ENCODE measurements around the gene MDFIC. TPM values are rescaled to one million over a fixed set of nuclear protein-coding genes. Genes with fewer than 3 reads are reported as not detected.
A peak's percentile ranks its signal among the peaks of the same experiment; 100 is the strongest.

The MDFIC gene
- total RNA-seq, 1 donor from 2014 or later = 24.8 TPM

DNA sequence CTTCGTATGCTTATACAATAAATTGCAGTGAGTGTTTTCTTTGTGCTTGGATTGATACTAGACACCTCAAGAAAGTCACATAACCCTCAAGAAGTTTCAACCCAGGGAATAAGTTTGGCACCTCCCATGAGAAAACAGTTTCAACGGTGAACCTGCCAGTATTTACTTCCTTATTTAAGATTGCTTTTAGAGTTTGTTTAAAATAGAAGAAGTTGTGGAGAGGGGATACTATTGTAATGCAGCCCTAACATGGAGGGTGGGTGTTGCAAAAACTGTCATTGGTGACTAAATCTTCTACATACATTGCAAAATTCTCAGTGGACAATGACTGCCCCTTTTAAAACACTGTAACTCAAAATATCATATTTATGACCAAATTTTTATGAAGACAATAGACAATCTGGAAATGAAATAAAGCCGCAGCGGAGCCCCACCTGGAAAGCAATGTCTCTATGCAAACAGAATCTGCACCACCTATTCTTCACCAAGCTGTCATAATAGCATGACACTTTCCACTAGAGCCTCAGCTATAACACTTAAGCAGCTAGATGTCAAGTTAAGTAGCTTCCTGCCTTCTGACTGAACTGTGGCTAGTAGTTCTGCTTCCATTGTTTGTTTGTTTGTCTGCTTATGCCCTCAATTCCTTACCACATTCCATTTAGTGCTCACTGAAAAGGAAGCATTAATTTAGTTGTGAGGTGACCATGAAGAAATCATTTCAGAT, 98.2 kb downstream of the MDFIC start:
- H3K4me3 ChIP-seq (ENCODE audit: low read depth, low read length) = no peak overlapping the region
- no peak for DNase-seq (ENCODE audit: low read depth)
- TF ChIP-seq, protein P1, sequence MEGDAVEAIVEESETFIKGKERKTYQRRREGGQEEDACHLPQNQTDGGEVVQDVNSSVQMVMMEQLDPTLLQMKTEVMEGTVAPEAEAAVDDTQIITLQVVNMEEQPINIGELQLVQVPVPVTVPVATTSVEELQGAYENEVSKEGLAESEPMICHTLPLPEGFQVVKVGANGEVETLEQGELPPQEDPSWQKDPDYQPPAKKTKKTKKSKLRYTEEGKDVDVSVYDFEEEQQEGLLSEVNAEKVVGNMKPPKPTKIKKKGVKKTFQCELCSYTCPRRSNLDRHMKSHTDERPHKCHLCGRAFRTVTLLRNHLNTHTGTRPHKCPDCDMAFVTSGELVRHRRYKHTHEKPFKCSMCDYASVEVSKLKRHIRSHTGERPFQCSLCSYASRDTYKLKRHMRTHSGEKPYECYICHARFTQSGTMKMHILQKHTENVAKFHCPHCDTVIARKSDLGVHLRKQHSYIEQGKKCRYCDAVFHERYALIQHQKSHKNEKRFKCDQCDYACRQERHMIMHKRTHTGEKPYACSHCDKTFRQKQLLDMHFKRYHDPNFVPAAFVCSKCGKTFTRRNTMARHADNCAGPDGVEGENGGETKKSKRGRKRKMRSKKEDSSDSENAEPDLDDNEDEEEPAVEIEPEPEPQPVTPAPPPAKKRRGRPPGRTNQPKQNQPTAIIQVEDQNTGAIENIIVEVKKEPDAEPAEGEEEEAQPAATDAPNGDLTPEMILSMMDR (conservative IDR thresholded peaks at IDR 0.05; ENCODE audit: low read depth, low read length) = no peak

DNA sequence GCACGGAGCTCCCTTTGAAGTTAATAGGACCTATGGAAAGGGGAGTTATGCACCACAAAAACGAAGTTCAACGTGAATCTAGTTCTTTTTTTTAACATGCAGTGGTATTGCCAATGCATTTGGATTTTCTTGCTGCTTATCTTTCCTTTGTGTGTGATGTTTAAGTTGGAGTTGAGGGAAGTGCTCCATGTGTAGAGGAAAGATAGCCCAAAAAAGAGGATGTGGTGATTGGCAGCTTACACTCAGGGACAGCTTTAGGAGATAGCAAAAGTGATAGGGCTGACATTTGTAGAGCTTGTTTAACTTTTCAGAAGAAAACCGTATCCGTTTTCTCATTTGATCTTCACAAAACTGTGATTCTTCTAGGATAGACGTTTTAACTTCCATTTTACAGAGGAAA, 101.3 kb downstream of the MDFIC start:
- DNase-seq (ENCODE audit: low read depth) = no peak
- H3K4me3 ChIP-seq (ENCODE audit: low read depth, low read length) = no peak overlapping the region
- TF ChIP-seq, protein P1 (conservative IDR thresholded peaks at IDR 0.05; ENCODE audit: low read depth, low read length) = no peak

DNA sequence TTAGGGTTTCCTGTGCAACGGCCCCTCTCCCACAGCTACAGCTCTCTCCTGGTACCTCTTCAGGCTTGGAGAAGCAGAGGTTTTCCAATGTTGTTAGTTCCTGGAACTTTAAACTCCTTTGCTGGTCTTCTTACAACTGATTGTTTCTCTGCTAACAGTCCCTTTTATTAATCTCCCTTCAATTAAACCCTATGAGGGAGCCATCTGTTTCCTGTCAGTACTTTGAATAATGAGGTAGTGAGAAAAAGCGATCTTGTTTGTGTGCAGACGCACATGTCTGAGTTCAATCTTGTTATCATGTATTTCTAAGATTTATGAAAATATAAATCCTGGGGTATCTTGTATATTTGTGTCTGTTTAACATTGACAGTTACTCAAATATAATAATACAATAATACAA, 102.4 kb downstream of the MDFIC start:
- no peak for DNase-seq (ENCODE audit: low read depth)
- TF ChIP-seq, protein P1 (conservative IDR thresholded peaks at IDR 0.05; ENCODE audit: low read depth, low read length) = no peak
- no peak overlapping the region for H3K4me3 ChIP-seq (ENCODE audit: low read depth, low read length)

DNA sequence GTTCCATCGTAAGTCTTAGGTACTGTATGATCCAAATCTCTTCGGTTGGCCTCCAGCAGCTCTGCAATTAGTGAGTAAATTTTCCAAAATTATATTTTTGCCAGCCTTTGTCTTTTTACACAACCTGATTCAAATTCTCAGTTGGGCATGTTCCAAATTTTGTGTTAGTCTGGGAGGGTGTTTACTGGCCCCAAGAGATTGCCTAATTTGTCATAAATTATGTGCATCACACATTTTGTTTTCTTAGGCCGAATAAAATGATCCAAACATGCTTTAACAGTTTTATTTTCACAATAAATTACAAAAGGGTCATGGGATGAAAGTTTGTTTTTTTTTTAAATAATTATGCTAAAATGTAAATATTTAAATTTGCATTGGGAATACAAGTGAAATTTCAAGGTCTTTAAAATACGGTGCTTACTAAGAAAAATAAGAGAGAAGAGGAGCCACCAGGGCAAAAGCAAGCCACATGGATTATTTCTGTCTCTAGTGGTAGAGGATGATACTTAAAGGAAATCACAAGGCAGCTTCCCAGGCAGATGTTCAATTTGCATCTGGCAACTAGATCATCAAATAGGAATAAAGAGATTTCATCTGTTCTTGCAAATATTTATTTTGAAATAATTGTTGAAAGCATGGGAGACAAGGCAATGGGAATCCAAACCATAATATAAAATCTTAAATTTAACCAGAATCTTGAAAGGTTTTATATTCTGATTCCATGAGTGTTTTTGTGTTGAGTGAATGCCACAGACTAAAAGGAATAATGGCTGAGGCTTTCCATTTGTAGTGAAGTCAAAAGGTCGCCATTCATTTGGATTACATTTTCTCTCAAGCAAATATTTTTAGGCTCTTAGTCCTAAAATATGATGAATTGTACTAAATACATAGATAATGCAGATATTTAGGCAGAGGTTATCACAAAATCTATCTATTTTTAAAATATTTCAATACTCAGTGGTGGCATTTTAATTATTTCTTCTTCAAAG, 111.1 kb downstream of the MDFIC start:
- TF ChIP-seq, protein P1 (conservative IDR thresholded peaks at IDR 0.05; ENCODE audit: low read depth, low read length) = peak; percentile 6
- H3K4me3 ChIP-seq (ENCODE audit: low read depth, low read length) = no peak overlapping the region

DNA sequence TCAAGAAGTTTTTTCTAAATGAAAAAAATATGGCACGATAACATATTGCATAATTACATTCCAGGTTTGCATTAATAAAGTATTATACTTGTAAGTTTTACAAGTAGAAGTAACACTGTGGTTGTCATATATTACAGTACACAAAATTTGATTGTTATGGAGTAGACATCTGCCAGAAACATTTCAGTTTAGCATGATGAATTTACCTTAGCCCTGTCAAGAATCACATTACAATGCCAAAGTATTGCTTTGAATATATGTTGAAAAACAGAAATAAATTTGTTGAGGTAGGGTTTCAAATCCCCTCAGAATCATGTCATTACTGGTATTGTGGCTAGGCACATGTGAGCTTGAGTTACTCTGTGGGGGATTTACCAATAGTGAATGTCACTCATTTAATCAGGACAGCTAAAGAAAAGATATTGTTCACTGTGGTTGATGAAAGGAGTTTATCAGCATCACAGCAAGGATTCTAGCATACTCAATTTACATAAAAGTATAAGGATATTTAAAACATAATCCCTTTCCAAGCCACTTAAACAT, 112.1 kb downstream of the MDFIC start:
- TF ChIP-seq, protein P1 (conservative IDR thresholded peaks at IDR 0.05; ENCODE audit: low read depth, low read length) = no peak
- no peak for DNase-seq (ENCODE audit: low read depth)
- no peak overlapping the region for H3K4me3 ChIP-seq (ENCODE audit: low read depth, low read length)

More for the DNA sequence above, 111.1 kb downstream of the MDFIC start:
- no peak for DNase-seq (ENCODE audit: low read depth)

DNA sequence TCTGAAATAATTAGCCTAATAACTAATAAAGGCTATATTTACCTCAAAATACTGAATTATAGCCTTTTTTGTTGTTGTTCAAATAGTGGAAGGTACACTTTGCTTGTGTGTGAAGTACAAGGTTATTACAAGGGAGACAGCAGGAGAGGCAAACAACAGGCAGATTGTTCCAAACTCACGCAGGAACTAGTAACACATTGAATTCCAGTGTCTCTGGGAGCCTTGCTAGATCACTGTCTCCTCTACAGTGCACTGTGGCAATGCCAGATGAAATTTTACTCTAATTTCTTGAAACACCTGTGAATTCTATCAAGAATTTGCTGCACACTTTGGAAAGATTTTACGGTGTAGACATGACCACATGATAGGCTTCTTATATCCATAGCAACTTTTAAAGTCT, 112.6 kb downstream of the MDFIC start:
- TF ChIP-seq, protein P1 (conservative IDR thresholded peaks at IDR 0.05; ENCODE audit: low read depth, low read length) = no peak
- no peak for DNase-seq (ENCODE audit: low read depth)

More for the DNA sequence above, 112.6 kb downstream of the MDFIC start:
- no peak overlapping the region for H3K4me3 ChIP-seq (ENCODE audit: low read depth, low read length)
